Measurements from ENCODE around the gene TNS4.

Gene TNS4

GRCh38 chr17:40490982-40491381 is 10.4 kb downstream of the TNS4 start:
- no peak for DNase-seq

DNA sequence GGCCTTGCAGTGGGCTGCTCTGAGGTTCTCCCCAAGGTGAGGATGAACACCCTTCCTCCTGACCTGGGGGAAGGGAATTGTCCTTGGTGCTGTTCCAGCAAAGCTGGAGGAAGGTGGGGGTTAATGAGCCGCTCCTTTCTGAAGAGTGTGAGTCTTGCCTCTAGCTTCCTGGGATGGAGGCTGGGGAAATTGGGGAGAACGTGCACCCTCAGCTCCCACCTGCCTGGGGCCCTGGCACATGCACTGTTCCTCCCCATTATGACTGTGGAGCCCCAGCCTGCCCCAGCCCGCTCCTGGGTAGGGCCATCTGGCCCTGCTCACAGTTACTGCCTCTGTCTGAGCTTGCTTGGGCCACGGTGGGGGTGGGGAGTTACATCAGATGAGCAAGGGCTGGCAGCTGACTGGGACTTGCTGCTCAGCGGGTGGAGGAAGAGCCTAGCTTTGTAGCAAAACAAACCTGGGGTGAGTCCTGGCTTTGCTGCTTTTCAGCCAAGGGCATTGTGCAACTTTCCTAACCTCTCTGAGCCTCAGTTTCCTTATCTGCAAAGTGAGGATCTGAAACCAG is 11.1 kb downstream of the TNS4 start:
- peak; percentile 86 for DNase-seq

- DNase-seq = no peak
These were observed 13.9 kb downstream of the TNS4 start for GRCh38 chr17:40487371-40488020.

- no peak for DNase-seq
These were observed 14.7 kb downstream of the TNS4 start for GRCh38 chr17:40486522-40487370.

DNA sequence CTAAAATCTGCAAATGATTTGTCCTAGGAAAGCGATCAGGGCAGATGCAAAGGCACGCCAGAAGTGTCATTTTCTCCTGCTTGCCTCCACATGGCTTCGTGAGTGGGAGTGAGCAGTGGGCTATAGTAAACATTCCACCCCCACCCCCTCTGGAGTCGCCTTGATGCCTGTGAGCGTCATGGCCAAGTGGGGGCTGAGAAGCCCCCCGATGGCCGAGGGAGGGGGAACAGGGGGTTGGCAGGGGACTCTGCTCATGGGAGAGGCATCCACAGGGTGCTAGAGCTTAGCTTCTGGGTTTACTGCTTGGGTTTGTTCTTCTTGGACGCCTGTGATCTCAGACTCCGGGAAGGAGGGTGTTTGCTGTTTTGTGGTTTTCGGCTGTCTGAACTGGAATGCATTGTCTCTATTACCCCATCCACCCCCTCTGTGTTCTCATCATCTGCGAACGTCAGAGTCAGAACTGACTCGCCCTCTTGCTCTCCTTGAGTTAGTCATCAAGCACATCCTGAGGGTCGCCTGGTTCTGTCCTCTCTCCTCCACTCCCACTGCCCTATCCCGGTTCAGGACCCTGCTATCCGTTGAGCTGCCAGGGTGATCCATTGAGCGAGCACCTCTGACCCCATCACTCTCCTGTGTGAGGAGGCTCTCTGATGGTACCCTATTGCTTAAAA is 15.4 kb downstream of the TNS4 start:
- DNase-seq = no peak

- DNase-seq = no peak
These were observed 16.4 kb downstream of the TNS4 start for GRCh38 chr17:40484973-40485530.

GRCh38 chr17:40484285-40484972 is 17.0 kb downstream of the TNS4 start:
- DNase-seq = no peak

DNA sequence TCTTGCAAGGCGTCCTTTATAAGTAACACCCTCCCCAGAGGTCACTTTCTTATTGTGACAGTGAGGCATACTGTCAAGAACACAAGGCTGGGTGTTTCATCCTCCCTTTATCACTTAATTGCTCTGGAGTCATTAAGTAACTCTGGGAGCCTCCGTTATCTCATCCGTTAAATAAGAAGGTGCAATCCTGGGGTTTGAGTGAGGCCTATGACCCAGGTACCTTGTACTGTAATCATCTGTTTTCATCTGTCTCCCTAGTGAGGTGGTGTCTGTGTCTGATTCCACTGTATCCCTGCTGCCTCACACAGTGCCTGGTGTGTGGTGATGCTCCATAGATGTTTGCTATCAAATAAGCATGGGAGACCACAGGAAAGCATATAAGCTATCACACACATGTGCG is 17.7 kb downstream of the TNS4 start:
- DNase-seq = no peak

DNA sequence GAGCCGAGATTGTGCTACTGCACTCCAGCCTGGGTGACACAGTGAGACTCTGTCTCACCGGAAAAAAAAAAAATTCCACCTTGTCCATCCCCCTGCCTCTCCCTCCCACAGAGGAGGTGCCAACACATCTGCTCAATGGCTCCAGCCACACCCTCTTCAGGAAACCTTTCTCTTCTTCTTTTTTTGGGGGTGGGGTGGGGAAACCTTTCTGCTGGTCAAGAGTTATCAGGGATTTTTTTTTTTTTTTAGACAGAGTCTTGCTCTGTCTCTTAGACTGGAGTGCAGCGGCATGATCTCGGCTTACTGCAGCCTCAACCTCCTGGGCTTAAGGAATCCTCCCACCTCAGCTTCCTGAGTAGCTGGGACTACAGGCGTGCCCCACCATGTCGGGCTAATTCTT is 18.7 kb downstream of the TNS4 start:
- DNase-seq = no peak

- no peak for DNase-seq
These were observed 20.3 kb downstream of the TNS4 start for GRCh38 chr17:40481106-40481505.

DNA sequence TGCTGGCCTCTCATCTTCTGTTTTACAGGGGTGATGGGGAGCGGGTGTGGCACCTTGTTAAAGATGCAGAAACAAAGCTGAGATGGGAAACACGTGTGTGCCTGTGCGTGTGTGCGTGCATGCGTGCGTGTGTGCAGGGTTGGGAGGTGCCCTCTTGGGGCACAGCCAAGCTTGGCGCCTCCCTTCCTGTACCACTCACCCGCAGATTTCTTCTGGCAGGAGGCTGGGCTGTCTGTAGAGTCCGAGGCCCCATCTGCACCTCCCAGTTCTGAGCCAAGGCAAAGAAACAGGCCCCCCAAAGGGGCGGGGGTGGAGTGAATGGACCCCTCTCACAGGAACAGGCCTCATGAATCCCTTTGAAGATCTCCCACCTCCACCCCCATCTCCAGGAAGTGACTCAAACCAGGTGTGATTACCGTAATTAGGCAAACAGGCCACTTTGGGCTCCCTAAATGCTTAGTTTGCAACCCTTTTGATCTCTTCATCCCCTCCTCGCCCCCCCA is 20.9 kb downstream of the TNS4 start:
- no peak for DNase-seq

DNA sequence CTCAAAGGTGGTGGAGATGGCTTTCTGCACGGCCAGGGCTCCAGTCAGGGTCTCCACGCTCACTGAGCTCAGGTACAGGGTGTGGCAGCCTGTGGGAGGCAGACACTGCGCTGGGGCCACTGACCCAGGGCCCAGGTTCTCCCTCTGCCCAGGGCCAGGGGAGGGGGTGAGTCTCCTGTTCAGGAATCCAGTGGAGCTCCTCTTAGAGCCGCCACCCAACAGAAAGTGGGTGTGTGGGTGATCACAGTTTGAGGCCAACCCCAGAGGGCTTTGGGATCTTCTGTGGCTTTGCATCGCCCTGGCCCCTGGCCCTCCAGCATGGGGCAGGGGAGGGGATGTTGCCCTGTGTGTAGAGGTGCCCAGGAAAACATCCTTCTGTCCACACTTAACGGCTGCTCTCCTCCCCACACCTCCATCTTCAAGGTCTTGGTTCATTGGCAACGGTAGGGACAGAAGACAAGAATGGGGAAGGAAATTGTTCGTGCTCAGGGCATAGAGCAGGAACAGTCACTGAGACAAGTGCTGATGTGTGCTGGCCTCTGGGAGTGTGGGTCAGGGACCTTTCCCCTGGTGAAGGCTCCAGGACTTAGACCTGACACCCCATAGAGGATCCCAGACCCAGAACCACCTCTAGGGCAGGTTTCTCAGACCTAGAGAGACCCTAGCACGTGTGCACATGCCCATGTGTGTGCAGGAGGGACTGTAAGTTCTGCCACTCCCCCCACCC is 21.5 kb downstream of the TNS4 start:
- no peak for DNase-seq

DNA sequence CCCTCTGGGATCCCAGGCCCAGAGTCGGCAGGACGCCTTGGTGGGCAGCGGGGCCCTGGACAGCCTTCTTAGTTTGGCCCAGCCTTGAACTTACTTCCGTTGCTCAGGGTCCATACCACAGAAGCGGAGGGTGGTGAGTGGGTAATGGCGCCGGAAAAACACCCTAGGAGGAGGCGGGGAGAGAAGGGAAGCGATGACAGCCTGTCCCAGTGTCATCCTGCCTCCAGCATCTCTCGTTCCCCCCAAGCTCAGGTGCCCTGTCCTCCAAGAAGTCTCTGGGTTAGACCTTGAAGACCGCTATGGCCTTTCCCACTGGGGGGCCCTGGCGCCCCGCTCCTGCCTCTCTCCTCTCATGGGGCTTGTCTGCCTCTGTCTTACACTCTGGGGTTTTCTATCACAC is 22.9 kb downstream of the TNS4 start:
- no peak for DNase-seq

GRCh38 chr17:40477796-40478195 is 23.6 kb downstream of the TNS4 start:
- no peak for DNase-seq

DNA sequence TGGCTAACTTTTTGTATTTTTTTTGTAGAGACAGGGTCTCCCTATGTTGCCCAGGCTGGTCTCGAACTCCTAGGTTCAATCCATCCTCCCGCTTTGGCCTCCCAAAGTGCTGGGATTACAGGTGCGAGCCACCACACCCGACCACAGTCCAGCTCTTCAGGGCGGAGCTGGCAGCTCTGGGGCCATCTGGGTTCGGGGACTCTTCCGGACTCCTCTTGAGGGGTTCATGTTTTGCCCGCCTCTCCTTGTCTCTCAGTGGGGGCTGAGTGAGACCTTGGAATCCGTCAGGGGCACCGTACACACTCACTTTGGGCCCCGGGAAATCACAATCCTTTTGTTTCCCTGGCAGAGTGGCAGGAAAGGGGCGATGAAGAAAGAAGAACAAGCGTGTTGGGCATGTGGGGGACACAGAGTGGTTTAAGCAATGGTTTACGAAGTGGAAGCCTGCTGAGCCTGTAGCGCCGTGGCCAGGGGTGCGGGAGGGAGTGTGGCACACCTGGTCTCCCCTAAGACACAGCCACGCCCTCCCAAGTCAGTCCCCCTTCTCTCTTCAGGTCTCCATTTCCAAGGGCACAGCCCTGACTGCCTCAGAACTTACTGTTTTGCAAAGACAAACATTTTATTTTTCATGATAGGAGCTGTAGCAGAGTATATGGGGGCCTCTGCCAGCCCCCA is 26.1 kb downstream of the TNS4 start:
- no peak for DNase-seq

DNA sequence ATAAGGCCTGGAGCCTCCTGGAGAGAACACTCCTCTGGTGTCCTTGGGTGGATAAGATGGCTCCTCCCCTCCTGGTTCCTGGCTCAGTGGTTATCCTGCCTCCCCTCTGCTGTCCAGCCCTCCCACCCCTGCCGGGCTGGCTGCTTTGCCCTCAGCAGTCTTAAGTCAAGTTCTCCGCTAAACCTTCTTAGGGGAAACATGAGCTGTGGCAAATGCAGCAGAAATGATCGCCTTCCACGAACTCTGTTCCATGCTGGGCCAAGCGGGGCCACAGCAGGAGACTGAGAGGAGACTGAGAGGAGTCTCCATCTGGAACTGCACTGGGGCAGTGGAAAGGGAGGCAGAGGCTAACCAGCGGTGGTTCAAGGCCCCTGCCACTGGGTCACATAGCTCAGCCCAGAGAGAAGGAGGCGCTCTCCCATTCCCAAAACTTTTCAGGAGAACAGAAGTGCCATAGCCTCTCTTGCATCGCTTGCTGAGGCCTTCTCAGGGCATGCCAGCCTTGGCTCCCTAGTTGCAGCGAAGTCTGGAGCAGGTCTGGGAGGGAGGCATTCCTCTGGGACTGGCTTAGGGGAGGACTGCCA is 26.9 kb downstream of the TNS4 start:
- peak in 1 of 2 experiments; percentile 27 for DNase-seq

GRCh38 chr17:40473573-40474365 is 27.7 kb downstream of the TNS4 start:
- DNase-seq = no peak

DNA sequence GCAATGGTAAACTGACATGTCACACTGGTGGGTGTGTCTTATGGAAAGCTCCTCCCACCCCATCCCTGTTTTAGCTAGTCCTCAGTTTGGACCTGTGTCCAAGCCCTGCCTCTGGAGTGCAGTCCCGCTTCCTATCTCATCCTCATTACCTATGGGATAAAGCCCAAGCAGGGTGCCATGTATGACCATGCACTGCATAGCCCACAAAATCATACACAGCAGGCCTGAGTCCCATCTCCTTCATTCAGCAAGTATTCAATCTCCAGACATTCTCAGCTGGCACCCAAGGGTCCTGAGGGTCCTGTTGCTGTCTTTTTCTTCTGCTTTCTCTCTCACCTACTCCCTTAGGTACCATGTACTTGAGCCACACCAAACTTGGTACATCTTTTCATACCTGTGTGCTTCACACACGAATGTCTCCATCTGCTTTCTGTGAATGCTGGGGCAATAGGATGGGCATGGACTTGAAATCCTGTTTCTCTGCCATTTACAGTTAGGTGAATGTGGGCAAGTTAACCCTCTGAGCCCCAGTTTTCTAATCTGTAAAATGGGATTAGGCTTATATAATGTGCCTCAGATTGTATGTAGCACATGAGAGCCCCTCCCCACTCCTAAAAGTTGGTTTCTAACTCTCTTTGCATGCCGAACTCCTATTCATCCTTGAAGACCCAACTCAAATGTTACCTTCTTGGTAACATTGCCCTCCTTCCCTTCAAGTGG is 28.5 kb downstream of the TNS4 start:
- no peak for DNase-seq
